RWPE2 (cell line): ENCODE measurements around the gene FAM47B.

ENCODE experiments used
- ATAC-seq: fragments of 200-7000 bp; cut with Tn5 transposase; 3 replicates; pipeline ENCODE4 v1.9.1; 2021; ENCODE audit warnings: low read depth
- DNase-seq: peaks from one replicate; pipeline ENCODE4 v3.0.0-alpha.2; 2020; ENCODE audit warnings: low spot score
- H3K27ac ChIP-seq: fragments of 450-650 bp; 2 replicates; pipeline ENCODE4 v1.5.1; 2017; ENCODE audit warnings: mild to moderate bottlenecking; ENCODE audit not compliant: poor library complexity, severe bottlenecking
- H3K27me3 ChIP-seq: fragments of 250-450 bp; sonication (Bioruptor Pico); 2 replicates; pipeline ENCODE4 v1.5.1; 2021; ENCODE audit warnings: mild to moderate bottlenecking, moderate library complexity; ENCODE audit not compliant: insufficient read depth, poor library complexity, severe bottlenecking
- H3K36me3 ChIP-seq: fragments of 250-450 bp; sonication (Bioruptor Pico); 2 replicates; pipeline ENCODE4 v1.5.1; 2020; ENCODE audit warnings: low read depth, mild to moderate bottlenecking, moderate library complexity
- H3K4me1 ChIP-seq: fragments of 250-450 bp; sonication (Bioruptor Pico); 2 replicates; pipeline ENCODE4 v1.5.1; 2021; ENCODE audit warnings: mild to moderate bottlenecking, moderate library complexity; ENCODE audit not compliant: insufficient read depth, poor library complexity, severe bottlenecking
- H3K4me3 ChIP-seq: fragments of 250-450 bp; sonication (Bioruptor Pico); 2 replicates; pipeline ENCODE4 v1.5.1; 2021; ENCODE audit warnings: mild to moderate bottlenecking, moderate library complexity; ENCODE audit not compliant: severe bottlenecking
- H3K9me3 ChIP-seq: fragments of 250-450 bp; sonication (Bioruptor Pico); 2 replicates; pipeline ENCODE4 v1.5.1; 2021; ENCODE audit warnings: mild to moderate bottlenecking, moderate library complexity; ENCODE audit not compliant: severe bottlenecking
- CTCF ChIP-seq: fragments of 450-650 bp; IDR thresholded peaks from one replicate; pipeline ENCODE4 v1.5.1; 2017; ENCODE audit warnings: mild to moderate bottlenecking, moderate library complexity; ENCODE audit not compliant: poor library complexity, severe bottlenecking

The FAM47B gene

GRCh38 chrX:34927866-34928265, 14.7 kb upstream of the FAM47B start:
- TF ChIP-seq CTCF, result no peak
- H3K4me3 ChIP-seq, result no peak overlapping the region
- H3K27ac ChIP-seq, result no peak overlapping the region
- H3K36me3 ChIP-seq, result no peaks in the 10 kb centered on the region
- ATAC-seq (no peak), DNase-seq (no peak)
- no peaks in the 10 kb centered on the region for H3K4me1 ChIP-seq
- H3K27me3 ChIP-seq, result no peaks in the 10 kb centered on the region
- H3K9me3 ChIP-seq, result no peaks in the 10 kb centered on the region

- Histone ChIP-seq H3K9me3 (no peaks in the 10 kb centered on the region), H3K4me1 (no peaks in the 10 kb centered on the region), H3K36me3 (no peaks in the 10 kb centered on the region), H3K27me3 (no peaks in the 10 kb centered on the region), H3K27ac (no peak overlapping the region), H3K4me3 (no peak overlapping the region)
- DNase-seq (no peak), ATAC-seq (no peak)
- no peak for TF ChIP-seq CTCF
These were observed 639 bp downstream of the FAM47B start for GRCh38 chrX:34943235-34943634.

- peak overlapping the region; percentile 39 for H3K27ac ChIP-seq
- no peaks in the 10 kb centered on the region for H3K36me3 ChIP-seq
- H3K27me3 ChIP-seq, result no peaks in the 10 kb centered on the region
- no peak for TF ChIP-seq CTCF
- no peak overlapping the region for H3K4me3 ChIP-seq
- H3K4me1 ChIP-seq, result peaks cover 16% of the 10 kb centered on the region
- no peak for DNase-seq
- ATAC-seq, result peak; percentile 66
- no peaks in the 10 kb centered on the region for H3K9me3 ChIP-seq
These were observed 14.3 kb downstream of the FAM47B start for GRCh38 chrX:34956916-34957315.

GRCh38 chrX:34961662-34962061, 19.1 kb downstream of the FAM47B start:
- no peaks in the 10 kb centered on the region for H3K27me3 ChIP-seq
- H3K9me3 ChIP-seq, result no peaks in the 10 kb centered on the region
- DNase-seq (no peak), ATAC-seq (no peak)
- peaks cover 11% of the 10 kb centered on the region for H3K4me1 ChIP-seq
- H3K36me3 ChIP-seq, result no peaks in the 10 kb centered on the region
- no peak overlapping the region for H3K27ac ChIP-seq
- TF ChIP-seq CTCF, result no peak
- H3K4me3 ChIP-seq, result no peak overlapping the region

GRCh38 chrX:34972206-34972605, 29.6 kb downstream of the FAM47B start:
- DNase-seq, result no peak
- no peak for TF ChIP-seq CTCF
- H3K4me3 ChIP-seq, result no peak overlapping the region
- H3K36me3 ChIP-seq, result no peaks in the 10 kb centered on the region
- no peak overlapping the region for H3K27ac ChIP-seq
- no peaks in the 10 kb centered on the region for H3K9me3 ChIP-seq
- no peak for ATAC-seq
- no peaks in the 10 kb centered on the region for H3K27me3 ChIP-seq
- no peaks in the 10 kb centered on the region for H3K4me1 ChIP-seq
